ES-I3 (cell line): Measurements from ENCODE around the gene TNNT2.

Source experiments
- H3K36me3 ChIP-seq: 2 replicates; pipeline ENCODE4 v1.6.1; 2013; ENCODE audit warnings: mild to moderate bottlenecking, low read length, control low read depth, moderate library complexity; ENCODE audit not compliant: insufficient read depth
- H3K4me1 ChIP-seq: 2 replicates; pipeline ENCODE4 v1.6.1; 2013; ENCODE audit warnings: mild to moderate bottlenecking, control low read depth, low read length; ENCODE audit not compliant: insufficient read depth
- H3K9ac ChIP-seq: 2 replicates; pipeline ENCODE4 v1.6.1; 2013; ENCODE audit warnings: low read depth, mild to moderate bottlenecking, low read length, moderate library complexity
- H3K9me3 ChIP-seq: 2 replicates; pipeline ENCODE4 v1.6.1; 2013; ENCODE audit warnings: mild to moderate bottlenecking, low read length, moderate library complexity; ENCODE audit not compliant: control insufficient read depth, insufficient read depth

Gene TNNT2

DNA sequence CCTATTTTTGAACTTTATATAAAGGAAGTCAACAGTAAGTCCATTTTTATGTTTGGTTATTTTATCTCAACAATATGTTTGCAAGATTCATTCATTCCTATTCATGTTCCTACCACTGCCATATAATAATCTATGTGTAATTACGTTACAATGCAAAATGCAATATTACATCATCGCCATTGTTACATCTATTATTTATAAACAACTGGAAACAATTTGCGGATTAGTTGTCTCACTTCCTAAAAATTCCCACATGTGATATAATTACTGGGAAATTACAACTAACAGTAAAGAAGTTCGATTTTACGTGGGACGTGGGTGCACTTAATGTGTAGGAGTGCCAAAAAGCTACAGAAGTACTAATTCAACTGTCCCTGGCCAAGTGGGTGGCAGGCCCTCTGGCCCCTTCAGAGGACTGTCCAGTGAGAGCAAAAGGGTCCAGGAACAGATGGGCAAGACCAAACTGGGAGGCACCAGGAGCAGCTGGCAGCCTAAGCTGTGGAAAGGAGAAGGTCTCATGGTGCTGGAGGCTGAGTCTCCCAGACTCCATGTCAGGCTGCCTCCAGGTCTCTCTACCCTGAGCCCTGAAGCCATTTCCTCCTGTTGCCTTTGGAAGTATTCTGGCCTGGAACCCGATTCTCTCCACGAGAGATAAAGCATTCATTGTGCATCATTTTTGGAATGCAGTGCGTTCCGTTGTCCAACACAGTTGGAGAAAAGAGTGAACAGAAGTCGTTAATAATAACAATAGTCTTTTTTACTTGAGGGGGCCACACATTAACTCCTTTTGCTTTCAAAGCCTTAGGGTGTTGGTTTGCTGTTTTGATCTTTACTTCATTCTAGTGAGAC lies 42.9 kb downstream of the TNNT2 start:
- Histone ChIP-seq H3K9me3 (no peaks in the 10 kb centered on the region), H3K36me3 (no peaks in the 10 kb centered on the region), H3K4me1 (no peaks in the 10 kb centered on the region), H3K9ac (no peak overlapping the region)

DNA sequence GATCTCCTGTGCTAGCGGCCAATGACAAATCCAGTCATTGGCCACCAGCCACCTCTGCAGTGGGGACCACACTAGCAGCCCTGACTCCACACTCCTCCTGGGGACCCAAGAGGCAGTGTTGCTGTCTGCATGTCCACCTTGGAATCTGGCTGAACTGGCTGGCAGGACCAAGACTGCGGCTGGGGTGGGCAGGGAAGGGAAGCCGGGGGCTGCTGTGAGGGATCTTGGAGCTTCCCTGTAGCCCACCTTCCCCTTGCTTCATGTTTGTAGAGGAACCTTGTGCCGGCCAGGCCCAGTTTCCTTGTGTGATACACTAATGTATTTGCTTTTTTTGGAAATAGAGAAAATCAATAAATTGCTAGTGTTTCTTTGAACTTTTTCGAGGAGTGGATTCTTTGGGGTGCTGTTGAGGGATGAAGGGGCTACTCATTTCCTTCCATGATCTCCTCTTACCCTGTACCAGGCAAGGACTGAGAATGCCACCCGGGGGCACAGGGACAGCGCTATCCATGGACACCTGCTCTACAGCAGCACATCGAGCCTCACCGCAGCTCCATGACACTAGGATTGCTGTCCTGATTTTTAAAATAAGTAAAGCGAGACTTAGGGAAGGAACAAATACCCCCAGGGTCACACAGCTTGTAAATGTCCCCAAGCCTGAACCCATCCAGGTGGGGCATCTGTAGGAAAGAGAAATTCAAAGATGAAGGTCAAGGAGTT lies 44.7 kb downstream of the TNNT2 start:
- H3K9me3 ChIP-seq: no peaks in the 10 kb centered on the region
- no peak overlapping the region for H3K9ac ChIP-seq
- H3K36me3 ChIP-seq: no peaks in the 10 kb centered on the region
- no peaks in the 10 kb centered on the region for H3K4me1 ChIP-seq

DNA sequence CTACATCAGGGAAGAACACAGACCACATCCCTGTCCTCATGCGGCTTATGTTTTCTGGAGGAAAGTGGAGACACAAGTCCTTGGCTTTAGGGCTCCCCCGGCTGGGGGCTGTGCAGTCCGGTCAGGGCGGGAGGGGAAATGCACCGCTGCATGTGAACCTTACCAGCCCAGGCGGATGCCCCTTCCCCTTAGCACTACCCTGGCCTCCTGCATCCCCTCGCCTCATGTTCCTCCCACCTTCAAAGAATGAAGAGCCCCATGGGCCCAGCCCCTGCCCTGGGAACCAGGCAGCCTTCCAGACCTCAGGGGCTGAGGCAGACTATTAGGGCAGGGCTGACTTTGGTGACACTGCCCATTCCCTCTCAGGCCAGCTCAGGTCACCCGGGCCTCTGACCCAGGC lies 45.5 kb downstream of the TNNT2 start:
- H3K4me1 ChIP-seq: no peaks in the 10 kb centered on the region
- no peaks in the 10 kb centered on the region for H3K36me3 ChIP-seq
- no peaks in the 10 kb centered on the region for H3K9me3 ChIP-seq
- H3K9ac ChIP-seq: no peak overlapping the region

DNA sequence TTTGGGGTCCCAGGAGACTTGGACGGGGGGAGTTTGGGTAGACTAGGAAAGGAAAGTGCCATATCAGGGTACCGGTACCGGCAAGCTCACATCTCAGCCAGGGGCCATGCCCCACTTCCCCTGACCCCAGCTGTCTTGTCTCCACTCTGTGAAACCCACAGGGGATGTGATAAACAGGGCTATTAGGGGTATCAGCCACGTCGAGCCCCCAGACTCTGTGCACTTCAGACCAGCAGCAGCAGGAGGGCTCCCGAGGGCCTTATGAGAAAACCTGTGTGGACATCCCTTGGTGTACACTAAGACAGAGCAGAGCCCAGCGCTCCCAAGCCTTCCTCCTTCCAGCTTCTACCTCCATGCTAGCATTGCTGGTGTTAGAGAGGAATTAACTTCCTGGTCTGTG lies 46.3 kb downstream of the TNNT2 start:
- Histone ChIP-seq H3K4me1 (no peaks in the 10 kb centered on the region), H3K36me3 (no peaks in the 10 kb centered on the region), H3K9me3 (no peaks in the 10 kb centered on the region), H3K9ac (no peak overlapping the region)

GRCh38 chr1:201330541-201330940 lies 46.9 kb downstream of the TNNT2 start:
- Histone ChIP-seq H3K36me3 (no peaks in the 10 kb centered on the region), H3K9ac (no peak overlapping the region), H3K4me1 (no peaks in the 10 kb centered on the region), H3K9me3 (no peaks in the 10 kb centered on the region)

DNA sequence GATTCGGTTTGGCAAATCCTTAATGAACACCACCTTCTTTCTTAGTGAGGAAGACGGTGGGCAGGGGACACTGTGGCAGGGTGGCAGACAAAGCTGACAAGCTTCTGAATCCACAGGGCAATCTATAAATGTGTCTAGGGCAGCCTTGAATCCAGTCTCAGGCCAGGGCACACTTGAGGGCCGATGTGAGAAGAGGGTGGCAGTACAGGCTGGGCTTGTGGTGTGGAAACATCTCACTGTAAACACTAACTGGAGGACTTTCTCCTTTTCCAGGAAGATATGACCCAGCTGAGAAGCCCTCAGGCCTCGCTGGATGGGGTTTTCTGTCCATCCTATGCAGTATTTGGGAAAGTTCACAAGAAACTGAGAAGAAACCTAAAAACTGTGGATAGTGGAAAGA lies 47.7 kb downstream of the TNNT2 start:
- H3K4me1 ChIP-seq: no peaks in the 10 kb centered on the region
- no peak overlapping the region for H3K9ac ChIP-seq
- H3K9me3 ChIP-seq: no peaks in the 10 kb centered on the region
- no peaks in the 10 kb centered on the region for H3K36me3 ChIP-seq

- Histone ChIP-seq H3K36me3 (no peaks in the 10 kb centered on the region), H3K9me3 (no peaks in the 10 kb centered on the region), H3K4me1 (no peaks in the 10 kb centered on the region), H3K9ac (no peak overlapping the region)
Observed at GRCh38 chr1:201329286-201329685, 48.2 kb downstream of the TNNT2 start.

- Histone ChIP-seq H3K36me3 (no peaks in the 10 kb centered on the region), H3K4me1 (no peaks in the 10 kb centered on the region), H3K9me3 (no peaks in the 10 kb centered on the region), H3K9ac (no peak overlapping the region)
Observed at GRCh38 chr1:201328576-201328975, 48.9 kb downstream of the TNNT2 start.

GRCh38 chr1:201327687-201328240 lies 49.7 kb downstream of the TNNT2 start:
- Histone ChIP-seq H3K9me3 (no peaks in the 10 kb centered on the region), H3K4me1 (no peaks in the 10 kb centered on the region), H3K9ac (no peak overlapping the region), H3K36me3 (no peaks in the 10 kb centered on the region)

- Histone ChIP-seq H3K9ac (no peak overlapping the region), H3K9me3 (no peaks in the 10 kb centered on the region), H3K36me3 (no peaks in the 10 kb centered on the region), H3K4me1 (no peaks in the 10 kb centered on the region)
Observed at GRCh38 chr1:201326710-201327109, 50.8 kb downstream of the TNNT2 start.

GRCh38 chr1:201325678-201326060 lies 51.8 kb downstream of the TNNT2 start:
- Histone ChIP-seq H3K36me3 (no peaks in the 10 kb centered on the region), H3K9me3 (no peaks in the 10 kb centered on the region), H3K4me1 (no peaks in the 10 kb centered on the region), H3K9ac (no peak overlapping the region)

GRCh38 chr1:201324821-201325677 lies 52.4 kb downstream of the TNNT2 start:
- H3K36me3 ChIP-seq: no peaks in the 10 kb centered on the region
- no peaks in the 10 kb centered on the region for H3K4me1 ChIP-seq
- no peak overlapping the region for H3K9ac ChIP-seq
- H3K9me3 ChIP-seq: no peaks in the 10 kb centered on the region

DNA sequence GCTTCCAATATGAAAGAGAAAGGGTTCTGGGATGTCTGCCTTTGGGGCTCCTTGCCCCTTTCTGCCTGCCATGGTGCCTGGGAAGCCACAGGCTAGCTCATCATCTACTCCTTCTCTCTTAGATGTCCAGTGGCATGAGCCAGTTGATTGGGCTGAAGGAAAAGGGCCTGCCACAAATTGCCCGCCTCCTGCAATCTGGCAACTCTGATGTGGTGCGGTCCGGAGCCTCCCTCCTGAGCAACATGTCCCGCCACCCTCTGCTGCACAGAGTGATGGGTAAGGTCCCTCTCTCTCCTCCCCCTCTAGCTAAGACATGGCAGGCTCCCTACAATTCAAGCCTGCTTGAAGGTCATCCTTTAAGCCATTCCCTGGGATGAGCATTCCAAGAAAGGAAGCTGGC lies 53.2 kb downstream of the TNNT2 start:
- Histone ChIP-seq H3K9ac (no peak overlapping the region), H3K4me1 (no peaks in the 10 kb centered on the region), H3K9me3 (no peaks in the 10 kb centered on the region), H3K36me3 (no peaks in the 10 kb centered on the region)
